Prostate gland (tissue), 2 donors: ENCODE measurements around the gene UVRAG.

Experiments
- POLR2A ChIP-seq: fragments of 450-650 bp; IDR thresholded peaks from one replicate; pipeline ENCODE4 v1.6.1; 2016; ENCODE audit warnings: antibody characterized with exemption, mild to moderate bottlenecking
- POLR2AphosphoS5 ChIP-seq: sonication (generic); formaldehyde crosslinking; IDR thresholded peaks from one replicate; pipeline ENCODE4 v1.6.1; 2017; ENCODE audit warnings: antibody characterized with exemption
- TF ChIP-seq, protein P1 (sequence below), 4 experiments: fragments of 200-600 bp in 2 of 4; fragments of 450-650 bp in 2 of 4; sonication (generic) in 2 of 4; IDR thresholded peaks; 1 replicate in 3 of 4; 2 replicates in 1 of 4; pipeline ENCODE4 v1.5.1; 2016 to 2019; ENCODE audit warnings: antibody characterized with exemption in 4 of 4, mild to moderate bottlenecking in 2 of 4, moderate library complexity in 2 of 4

DNA sequence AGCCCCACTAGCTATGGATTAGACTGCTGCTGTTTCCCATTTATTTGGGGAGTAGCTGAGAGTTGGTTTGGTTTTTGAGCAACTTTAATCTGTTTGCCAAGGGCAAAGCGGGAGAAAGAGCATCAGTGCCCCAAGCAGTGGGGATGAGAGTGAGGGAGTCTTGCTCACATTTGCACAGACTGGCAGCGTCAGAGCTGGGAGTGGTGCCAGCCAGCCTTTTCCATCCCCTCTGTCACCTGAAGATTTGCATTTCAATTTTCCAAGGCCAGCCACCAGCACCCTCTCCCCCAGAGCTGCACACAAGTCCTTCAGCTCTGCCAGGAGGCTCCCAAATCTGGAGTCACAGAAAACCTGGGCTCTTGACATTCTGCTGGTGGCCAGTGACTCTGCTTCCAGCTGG lies 21.0 kb upstream of the UVRAG start:
- TF ChIP-seq, protein P1, sequence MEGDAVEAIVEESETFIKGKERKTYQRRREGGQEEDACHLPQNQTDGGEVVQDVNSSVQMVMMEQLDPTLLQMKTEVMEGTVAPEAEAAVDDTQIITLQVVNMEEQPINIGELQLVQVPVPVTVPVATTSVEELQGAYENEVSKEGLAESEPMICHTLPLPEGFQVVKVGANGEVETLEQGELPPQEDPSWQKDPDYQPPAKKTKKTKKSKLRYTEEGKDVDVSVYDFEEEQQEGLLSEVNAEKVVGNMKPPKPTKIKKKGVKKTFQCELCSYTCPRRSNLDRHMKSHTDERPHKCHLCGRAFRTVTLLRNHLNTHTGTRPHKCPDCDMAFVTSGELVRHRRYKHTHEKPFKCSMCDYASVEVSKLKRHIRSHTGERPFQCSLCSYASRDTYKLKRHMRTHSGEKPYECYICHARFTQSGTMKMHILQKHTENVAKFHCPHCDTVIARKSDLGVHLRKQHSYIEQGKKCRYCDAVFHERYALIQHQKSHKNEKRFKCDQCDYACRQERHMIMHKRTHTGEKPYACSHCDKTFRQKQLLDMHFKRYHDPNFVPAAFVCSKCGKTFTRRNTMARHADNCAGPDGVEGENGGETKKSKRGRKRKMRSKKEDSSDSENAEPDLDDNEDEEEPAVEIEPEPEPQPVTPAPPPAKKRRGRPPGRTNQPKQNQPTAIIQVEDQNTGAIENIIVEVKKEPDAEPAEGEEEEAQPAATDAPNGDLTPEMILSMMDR (IDR thresholded peaks at IDR 0.05) = no peak
- TF ChIP-seq POLR2A = no peak
- no peak for TF ChIP-seq POLR2AphosphoS5
